ENCODE data around the gene CLDND2. TPM values are rescaled to one million over a fixed set of nuclear protein-coding genes. Genes with fewer than 3 reads are reported as not detected.

Gene CLDND2
- total and polyA plus RNA-seq, 11 donors = 0.46 to 2.3 (median 0.92) TPM; not detected in 5

Other genes with a start within 250 kb of the CLDND2 start
- gene SIGLEC9, start 244.1 kb downstream of the CLDND2 start, total RNA-seq = 10 to 100 TPM in 1 of 9 donors, 1 to 10 TPM in 6, under 1 TPM in 2; 0.35 to 18.5 (median 1.7) TPM
- 1 to 10 TPM in 1 of 2 donors, under 1 TPM in 1; 0.27 to 2.0 TPM for gene SIGLEC9, start 244.1 kb downstream of the CLDND2 start, polyA plus RNA-seq
- gene SIGLEC7, start 226.7 kb downstream of the CLDND2 start, total RNA-seq = 1 to 10 TPM in 3 of 9 donors, under 1 TPM in 4, not detected in 2; 0.51 to 6.1 (median 0.63) TPM
- 1 to 10 TPM; 1.0 to 1.2 TPM for gene SIGLEC7, start 226.7 kb downstream of the CLDND2 start, polyA plus RNA-seq
- gene CD33, start 143.9 kb downstream of the CLDND2 start, total RNA-seq = 10 to 100 TPM in 2 of 9 donors, 1 to 10 TPM in 7; 1.1 to 46.6 (median 3.2) TPM
- gene CD33, start 143.9 kb downstream of the CLDND2 start, polyA plus RNA-seq = 1 to 10 TPM; 1.7 to 2.3 TPM
- gene SIGLECL1, start 117.9 kb downstream of the CLDND2 start, total RNA-seq = not detected
- not detected for gene SIGLECL1, start 117.9 kb downstream of the CLDND2 start, polyA plus RNA-seq
- under 1 TPM in 1 of 9 donors, not detected in 8; 0.09 TPM for gene IGLON5, start 57.4 kb downstream of the CLDND2 start, total RNA-seq
- gene IGLON5, start 57.4 kb downstream of the CLDND2 start, polyA plus RNA-seq = under 1 TPM in 1 of 2 donors, not detected in 1; 0.10 TPM
- 1 to 10 TPM in 2 of 9 donors, under 1 TPM in 7; 0.40 to 1.2 (median 0.74) TPM for gene VSIG10L, start 26.9 kb downstream of the CLDND2 start, total RNA-seq
- 1 to 10 TPM; 1.2 to 1.7 TPM for gene VSIG10L, start 26.9 kb downstream of the CLDND2 start, polyA plus RNA-seq
- gene ETFB, start 2.6 kb downstream of the CLDND2 start, total RNA-seq = 100 to 1,000 TPM; 206 to 835 (median 280) TPM
- gene ETFB, start 2.6 kb downstream of the CLDND2 start, polyA plus RNA-seq = 100 to 1,000 TPM; 301 to 675 TPM
- 10 to 100 TPM in 1 of 9 donors, 1 to 10 TPM in 6, not detected in 2; 1.0 to 31.2 (median 2.4) TPM for gene NKG7, start 3.7 kb upstream of the CLDND2 start, total RNA-seq
- gene NKG7, start 3.7 kb upstream of the CLDND2 start, polyA plus RNA-seq = 1 to 10 TPM; 1.0 to 2.9 TPM
- gene LIM2, start 19.0 kb upstream of the CLDND2 start, total RNA-seq = not detected
- gene LIM2, start 19.0 kb upstream of the CLDND2 start, polyA plus RNA-seq = not detected
- gene C19orf84, start 21.6 kb upstream of the CLDND2 start, total RNA-seq = not detected
- not detected for gene C19orf84, start 21.6 kb upstream of the CLDND2 start, polyA plus RNA-seq
- gene SIGLEC10, start 48.6 kb upstream of the CLDND2 start, total RNA-seq = 1 to 10 TPM in 4 of 9 donors, under 1 TPM in 5; 0.18 to 7.5 (median 0.58) TPM
- 1 to 10 TPM in 1 of 2 donors, under 1 TPM in 1; 0.08 to 1.7 TPM for gene SIGLEC10, start 48.6 kb upstream of the CLDND2 start, polyA plus RNA-seq
- under 1 TPM in 2 of 9 donors, not detected in 7; 0.12 to 0.48 TPM for gene SIGLEC8, start 89.5 kb upstream of the CLDND2 start, total RNA-seq
- not detected for gene SIGLEC8, start 89.5 kb upstream of the CLDND2 start, polyA plus RNA-seq
- not detected for gene CEACAM18, start 109.5 kb upstream of the CLDND2 start, total RNA-seq
- gene CEACAM18, start 109.5 kb upstream of the CLDND2 start, polyA plus RNA-seq = not detected
- under 1 TPM in 4 of 9 donors, not detected in 5; 0.20 to 0.43 (median 0.24) TPM for gene SIGLEC12, start 132.8 kb upstream of the CLDND2 start, total RNA-seq
- gene SIGLEC12, start 132.8 kb upstream of the CLDND2 start, polyA plus RNA-seq = under 1 TPM in 1 of 2 donors, not detected in 1; 0.15 TPM
- gene SIGLEC6, start 162.7 kb upstream of the CLDND2 start, total RNA-seq = under 1 TPM in 5 of 9 donors, not detected in 4; 0.23 to 0.40 (median 0.25) TPM
- gene SIGLEC6, start 162.7 kb upstream of the CLDND2 start, polyA plus RNA-seq = under 1 TPM in 1 of 2 donors, not detected in 1; 0.10 TPM
- gene ZNF175, start 202.3 kb upstream of the CLDND2 start, total RNA-seq = 10 to 100 TPM in 3 of 9 donors, 1 to 10 TPM in 6; 2.5 to 13.7 (median 8.7) TPM
- gene ZNF175, start 202.3 kb upstream of the CLDND2 start, polyA plus RNA-seq = 1 to 10 TPM; 2.9 to 4.8 TPM